Astrocyte of the hippocampus (primary cell): Measurements from ENCODE around the gene NR1H3.
A peak's percentile ranks its signal among the peaks of the same experiment; 100 is the strongest.

Experiments
- DNase-seq: peaks from one replicate; pipeline ENCODE4 v3.0.0; 2011; ENCODE audit warnings: low read depth, low spot score

Gene NR1H3

DNA sequence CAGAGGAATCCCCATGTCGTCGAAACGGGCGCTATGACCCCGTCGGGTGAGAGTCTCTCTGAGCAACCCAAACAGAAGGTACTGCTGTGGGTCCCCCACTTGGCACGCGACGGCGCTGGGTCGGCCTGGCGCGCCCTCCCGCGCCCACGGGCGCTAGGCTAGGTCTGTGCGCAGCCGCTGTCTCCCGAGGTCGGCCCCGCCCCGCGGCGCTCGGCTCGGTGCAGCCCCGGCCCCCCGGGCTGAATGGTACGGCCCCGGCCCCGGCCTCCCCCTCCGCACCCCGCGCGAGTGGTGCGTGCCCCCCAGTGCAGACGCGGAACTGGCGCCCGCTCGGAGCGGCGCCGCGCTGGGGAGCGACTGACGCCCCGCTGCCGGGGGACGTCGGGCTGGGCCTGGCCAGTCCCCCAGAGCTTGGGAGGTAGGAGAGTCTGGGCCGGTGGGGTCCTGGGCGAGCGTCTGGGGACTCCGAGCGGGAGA lies 12.1 kb downstream of the NR1H3 start, which contains the start of gene MADD:
MADD (plus strand) TSS at position 305 of the 477 bp plus-strand sequence.
- DNase-seq, result peak; percentile 88

DNA sequence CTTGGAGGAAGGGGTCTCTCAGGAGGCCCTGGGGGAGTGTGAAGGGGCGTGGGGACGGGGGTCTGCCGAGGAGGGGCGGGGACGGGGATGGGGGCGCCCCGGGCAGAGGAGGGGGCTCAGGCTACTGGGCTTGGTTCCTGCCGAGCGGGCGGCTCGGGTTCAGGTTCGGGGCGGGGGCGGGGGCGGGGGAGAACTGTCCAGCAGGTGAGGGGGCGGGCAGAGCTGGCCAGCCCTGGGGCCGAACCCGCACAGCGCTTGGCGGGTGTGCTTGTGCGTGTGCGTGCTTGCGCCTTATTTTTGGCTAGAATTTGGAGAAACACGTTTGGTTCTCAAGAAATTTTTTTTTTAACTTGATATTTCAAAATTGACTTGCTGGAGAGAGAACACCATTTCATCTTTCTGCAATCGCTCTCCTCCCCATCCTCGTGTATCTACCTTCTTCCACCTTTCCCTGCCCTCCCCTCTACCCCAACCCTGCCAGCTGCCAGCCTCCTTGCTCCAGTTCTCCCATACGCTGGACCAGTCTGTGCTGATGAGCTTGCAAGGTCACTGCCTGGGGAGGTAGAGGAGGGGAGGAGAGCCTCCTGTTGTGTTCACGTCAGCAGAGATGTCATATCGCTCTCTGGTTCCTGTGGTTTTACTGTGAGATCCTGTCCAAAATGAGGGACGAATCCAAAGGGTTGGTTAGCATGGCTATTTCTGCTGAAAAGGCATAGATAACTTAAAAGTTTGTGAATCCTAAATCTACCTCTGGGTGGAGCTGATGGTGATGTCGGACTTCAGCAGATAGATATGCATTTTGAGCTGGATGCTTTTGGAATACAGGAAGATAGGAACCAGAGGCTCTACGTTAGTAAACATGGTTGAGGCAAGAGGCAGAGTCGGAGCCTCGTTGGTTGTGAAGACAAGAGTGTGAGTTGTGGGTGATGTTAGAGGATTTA lies 12.8 kb downstream of the NR1H3 start:
- DNase-seq, result peak; percentile 28

DNA sequence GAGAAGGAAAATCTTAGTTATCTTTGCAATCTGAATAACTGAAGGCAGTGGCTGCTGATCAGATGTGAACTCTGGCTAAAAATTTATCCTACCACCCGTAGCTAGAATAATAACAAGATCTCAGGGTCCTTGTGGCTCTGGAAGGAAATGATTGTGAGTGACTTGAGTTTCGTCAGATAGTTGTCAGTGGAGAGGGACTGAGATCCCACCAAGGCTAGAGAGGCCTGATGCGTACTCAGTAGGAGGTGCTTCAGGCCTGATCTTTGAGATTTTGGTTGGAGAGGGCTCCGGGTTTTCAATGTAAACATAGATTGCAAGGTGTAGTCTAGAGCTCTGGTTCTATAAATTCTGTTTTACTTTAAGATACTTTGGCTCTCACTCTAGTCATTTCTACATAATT lies 13.5 kb downstream of the NR1H3 start:
- DNase-seq, result no peak

DNA sequence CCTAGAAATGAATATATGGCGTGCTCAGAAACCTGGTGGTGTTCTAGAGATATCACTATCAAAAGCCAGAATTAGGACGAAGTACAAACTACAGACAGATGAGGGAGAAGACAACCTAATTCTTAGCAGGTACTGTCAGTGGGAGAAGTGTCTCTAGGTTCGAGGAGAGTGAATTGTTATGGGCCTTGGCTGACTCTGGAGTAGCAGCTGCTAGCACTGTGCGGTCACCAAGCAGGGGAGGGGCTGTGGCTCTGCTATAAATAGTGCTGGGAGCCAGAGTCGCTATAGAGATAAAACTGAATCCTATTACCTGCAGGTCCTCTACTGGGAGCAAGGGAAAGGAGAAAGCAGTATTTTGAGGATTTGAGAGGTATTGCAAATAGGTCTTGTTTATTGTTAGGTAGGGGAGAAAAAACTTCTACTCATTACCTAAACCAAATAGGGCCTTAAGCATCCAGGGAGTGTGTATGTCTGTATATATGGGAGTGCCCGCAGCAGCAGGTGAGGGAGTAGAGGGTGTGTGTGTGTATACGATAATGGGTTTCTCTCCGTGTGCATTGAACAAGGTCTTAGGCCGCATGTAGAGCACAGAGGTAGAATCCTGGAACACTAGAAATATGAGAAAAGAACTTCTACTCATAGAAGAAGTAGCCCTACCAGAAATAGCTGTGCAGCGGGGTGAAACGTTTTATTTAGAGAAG lies 14.3 kb downstream of the NR1H3 start:
- no peak for DNase-seq

DNA sequence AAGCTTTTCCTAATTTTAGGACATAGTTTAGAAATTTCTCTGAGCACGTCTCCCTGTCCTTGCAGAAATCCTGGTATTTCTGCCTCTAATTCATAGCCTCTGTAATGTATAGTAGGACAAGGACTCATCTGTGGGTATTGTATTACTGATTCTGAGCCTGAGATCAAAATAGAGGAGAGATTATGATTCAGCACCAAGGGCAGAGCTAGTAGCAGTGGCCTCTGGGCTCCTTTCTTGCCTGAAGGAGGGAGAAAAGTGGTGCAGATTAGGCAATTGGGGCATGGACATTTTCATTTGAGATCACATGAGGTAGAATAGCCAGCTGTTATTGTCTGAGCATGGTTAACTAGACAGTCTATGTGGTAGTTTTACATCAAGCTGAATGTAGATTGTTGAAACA lies 14.9 kb downstream of the NR1H3 start:
- DNase-seq, result peak; percentile 36

DNA sequence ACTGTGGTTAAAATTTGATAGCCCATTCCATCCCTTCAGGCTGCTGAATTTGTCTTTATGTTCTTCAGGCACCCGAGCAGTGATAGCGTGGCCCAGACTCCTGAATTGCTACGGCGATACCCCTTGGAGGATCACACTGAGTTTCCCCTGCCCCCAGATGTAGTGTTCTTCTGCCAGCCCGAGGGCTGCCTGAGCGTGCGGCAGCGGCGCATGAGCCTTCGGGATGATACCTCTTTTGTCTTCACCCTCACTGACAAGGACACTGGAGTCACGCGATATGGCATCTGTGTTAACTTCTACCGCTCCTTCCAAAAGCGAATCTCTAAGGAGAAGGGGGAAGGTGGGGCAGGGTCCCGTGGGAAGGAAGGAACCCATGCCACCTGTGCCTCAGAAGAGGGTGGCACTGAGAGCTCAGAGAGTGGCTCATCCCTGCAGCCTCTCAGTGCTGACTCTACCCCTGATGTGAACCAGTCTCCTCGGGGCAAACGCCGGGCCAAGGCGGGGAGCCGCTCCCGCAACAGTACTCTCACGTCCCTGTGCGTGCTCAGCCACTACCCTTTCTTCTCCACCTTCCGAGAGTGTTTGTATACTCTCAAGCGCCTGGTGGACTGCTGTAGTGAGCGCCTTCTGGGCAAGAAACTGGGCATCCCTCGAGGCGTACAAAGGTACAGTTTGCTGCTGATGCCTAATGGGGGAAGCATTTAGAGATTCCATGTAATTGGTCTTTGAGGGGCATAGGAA lies 16.9 kb downstream of the NR1H3 start:
- no peak for DNase-seq

DNA sequence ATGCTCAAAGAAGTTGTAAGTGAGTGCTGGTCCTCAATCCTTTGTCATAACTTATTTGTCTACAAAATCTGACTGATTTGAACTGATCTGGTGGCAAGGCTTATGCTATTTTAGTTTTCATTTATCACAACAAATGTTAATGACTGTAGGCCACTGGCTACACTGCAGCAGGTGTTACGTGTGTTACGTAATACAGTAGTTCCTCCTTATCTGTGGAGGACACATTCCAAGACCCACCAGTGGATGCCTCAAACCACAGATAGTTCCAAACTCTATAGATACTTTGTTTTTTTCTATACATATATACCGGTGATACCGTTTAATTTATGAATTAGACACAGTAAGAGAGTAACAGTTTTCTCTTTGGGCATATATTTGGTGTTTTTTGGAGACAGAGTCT lies 19.1 kb downstream of the NR1H3 start:
- no peak for DNase-seq

DNA sequence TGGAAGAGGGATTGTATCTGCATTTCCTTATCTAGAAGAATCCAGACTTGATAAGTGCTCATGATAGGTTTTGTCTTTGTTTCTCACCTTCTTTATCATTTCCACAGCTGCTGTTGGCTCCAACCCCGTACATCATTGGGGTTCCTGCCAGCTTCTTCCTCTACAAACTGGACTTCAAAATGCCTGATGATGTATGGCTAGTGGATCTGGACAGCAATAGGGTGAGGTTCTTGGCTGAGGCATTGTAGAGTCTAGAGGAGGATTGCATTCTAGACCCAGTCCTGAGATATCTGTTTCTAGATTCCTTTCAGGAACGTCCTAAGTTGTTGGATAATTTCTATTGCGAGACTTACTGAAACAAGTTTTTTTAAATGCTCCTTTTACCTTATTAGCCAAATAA lies 20.3 kb downstream of the NR1H3 start:
- DNase-seq, result no peak

DNA sequence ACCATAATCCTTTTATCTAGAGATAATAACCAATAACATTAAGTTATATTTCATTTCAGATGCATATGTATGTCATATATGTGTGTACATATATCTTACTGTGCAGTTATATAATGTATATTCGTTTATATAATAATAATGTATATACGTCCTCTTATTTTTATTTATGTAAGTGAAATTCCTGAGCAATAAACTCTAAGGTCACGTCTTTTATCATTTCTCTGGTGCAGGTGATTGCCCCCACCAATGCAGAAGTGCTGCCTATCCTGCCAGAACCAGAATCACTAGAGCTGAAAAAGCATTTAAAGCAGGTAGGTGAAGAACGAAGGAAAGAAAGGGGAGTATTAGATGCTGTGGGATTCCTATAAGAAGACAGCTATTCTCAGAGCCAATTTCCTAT lies 21.0 kb downstream of the NR1H3 start:
- no peak for DNase-seq

DNA sequence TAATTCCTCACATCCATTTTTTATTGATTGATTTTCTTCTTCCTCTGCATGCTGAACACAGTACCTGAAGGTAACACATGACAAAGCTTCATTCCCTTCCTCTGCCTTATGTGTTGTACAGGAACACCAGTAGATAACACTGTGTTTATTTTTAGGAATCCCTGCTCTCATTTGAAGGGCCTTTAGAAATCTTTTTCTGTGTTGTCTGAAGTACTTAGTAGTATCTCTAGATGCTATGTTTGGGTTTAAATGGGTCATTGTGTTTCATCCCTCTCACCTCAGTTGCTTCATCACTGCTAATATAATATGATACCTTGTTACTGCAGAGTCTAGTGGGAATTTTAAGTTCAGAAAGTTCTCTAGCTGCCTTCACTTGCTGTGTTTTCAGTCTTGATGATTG lies 22.3 kb downstream of the NR1H3 start:
- no peak for DNase-seq

DNA sequence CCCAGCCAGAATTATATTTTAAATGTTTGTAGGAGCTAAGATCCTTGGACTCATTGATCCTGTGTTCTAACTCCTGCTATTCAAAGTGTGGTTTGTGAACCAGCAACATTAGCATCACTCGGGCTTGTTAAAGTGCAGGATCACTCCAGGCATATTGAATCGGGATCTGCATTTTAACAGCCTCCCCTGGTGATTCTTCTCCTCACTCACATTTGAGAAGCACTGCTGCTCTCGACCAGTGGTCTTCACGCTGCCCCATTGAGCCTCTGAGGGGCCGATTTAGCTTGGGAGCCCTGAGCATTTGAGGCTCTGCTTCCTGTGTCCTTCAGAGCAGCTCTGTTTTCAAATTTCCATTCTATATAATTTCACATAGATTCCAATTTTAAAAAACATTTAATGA lies 23.1 kb downstream of the NR1H3 start:
- DNase-seq, result no peak

DNA sequence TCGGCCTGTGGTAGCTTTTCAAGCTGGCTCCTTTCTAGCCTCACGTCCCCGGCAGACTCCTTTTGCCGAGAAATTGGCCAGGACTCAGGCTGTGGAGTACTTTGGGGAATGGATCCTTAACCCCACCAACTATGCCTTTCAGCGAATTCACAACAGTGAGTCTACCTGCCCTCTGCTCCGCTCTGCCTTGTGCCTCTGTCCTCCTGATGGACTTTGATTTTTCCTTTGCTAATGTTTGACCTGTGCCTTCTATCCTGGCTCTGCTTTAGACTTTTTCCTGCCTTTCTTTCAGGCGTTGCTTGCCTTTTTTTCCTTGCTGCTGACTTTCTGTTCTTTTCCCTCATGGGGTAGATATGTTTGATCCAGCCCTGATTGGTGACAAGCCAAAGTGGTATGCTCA lies 24.7 kb downstream of the NR1H3 start:
- no peak for DNase-seq

DNA sequence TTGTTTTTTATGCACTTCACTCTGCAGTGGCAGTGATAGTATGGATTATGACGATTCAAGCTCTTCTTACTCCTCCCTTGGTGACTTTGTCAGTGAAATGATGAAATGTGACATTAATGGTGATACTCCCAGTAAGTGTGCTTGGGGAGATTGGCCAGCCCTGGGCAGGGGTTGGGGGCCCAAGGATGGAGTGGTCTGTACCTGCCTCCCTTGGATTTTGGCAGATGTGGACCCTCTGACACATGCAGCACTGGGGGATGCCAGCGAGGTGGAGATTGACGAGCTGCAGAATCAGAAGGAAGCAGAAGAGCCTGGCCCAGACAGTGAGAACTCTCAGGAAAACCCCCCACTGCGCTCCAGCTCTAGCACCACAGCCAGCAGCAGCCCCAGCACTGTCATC lies 26.4 kb downstream of the NR1H3 start:
- DNase-seq, result no peak

DNA sequence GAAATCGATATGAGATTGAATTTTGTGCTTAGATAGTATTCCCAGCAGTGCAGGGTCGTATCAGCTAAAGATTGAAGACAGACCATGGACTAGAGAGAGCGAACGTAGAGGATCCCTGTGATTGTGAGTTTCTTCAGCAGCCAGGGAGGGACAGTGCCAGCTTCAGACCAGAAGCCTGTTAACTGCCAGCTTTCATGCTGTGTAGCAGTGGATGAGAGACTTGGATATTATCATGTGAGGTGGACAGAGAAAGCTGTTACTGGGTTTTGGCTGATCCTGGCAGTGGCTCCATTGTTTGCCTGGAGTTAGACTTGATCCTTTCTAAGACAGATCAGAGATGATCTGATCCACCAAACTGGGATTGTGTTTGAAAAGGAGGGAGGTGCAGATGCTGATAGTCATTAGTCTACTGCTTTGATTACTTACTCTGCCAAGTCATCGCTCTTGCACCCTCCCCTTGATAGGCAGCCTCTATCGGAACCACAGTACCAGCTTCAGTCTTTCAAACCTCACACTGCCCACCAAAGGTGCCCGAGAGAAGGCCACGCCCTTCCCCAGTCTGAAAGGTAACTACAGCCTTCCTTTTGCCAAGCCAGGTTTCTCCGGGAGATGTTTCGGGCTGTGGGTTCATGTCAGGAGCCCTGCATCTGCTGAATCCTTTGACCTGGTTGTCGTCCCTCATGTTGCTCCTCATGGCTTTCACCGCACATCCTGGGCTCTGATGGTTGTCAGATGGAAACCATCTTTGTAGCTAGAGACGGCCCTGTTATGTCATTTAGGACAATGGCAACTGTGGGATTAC lies 28.4 kb downstream of the NR1H3 start:
- no peak for DNase-seq

DNA sequence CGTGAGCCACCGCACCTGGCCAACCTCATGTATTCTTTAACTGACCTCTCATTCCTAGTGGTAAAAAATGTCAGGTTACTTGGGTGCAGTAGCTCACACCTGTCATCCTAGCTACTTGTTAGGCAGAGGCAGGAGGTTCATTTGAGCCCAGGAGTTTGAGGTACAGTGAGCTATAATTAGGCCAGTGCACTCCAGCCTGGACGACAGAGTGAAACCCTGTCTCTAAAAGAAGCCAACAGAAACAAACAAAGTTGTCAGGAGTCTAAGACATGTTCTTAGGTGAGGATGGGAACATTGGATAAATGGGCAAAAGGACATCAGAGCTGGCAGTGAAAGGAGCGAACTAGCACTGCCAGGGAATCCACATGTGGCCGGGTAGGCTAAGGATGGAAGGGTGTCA lies 30.3 kb downstream of the NR1H3 start:
- no peak for DNase-seq

DNA sequence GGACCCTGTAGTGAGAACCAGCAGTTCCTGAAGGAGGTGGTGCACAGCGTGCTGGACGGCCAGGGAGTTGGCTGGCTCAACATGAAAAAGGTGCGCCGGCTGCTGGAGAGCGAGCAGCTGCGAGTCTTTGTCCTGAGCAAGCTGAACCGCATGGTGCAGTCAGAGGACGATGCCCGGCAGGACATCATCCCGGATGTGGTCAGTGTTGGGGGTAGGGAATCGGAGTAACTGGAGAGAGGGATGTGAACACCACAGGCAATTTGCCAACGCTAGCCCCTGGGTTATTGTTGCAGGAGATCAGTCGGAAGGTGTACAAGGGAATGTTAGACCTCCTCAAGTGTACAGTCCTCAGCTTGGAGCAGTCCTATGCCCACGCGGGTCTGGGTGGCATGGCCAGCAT lies 32.1 kb downstream of the NR1H3 start:
- DNase-seq, result no peak

DNA sequence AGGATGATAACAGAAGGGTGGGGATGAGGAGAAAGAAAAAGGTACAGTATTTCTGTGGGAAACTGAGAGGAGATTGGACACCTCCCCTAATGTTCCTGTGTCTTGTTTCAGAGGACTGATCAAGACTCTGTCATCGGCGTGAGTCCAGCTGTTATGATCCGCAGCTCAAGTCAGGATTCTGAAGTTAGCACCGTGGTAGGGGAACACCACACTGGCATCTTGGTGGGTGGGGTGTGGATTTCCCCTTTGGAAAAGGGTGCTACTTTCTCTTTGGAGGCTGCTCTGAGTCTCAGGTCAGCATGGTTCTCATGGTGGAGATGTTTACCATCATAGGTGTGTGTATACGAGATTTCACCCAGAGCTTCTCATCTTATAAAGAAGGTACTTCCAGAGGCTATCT lies 37.6 kb downstream of the NR1H3 start:
- no peak for DNase-seq

DNA sequence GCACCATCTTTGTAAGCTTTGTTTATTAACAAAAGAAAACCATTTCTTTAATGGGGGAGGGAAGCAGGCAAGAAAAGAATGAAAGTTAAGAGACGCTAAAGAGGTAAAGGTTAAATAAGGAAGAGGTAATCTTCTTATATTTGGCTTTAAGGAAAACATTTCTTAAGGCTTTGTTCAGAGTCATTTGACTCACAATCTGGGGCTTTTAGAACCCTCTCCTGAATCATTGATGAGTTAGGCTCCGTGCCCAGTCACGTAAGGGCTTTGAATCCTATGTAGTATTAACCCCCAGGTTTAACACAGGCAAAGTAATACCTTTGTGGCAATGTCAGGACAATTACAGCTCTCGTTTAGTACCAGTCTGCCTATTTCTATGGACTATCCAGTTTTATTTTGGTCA lies 38.2 kb downstream of the NR1H3 start:
- DNase-seq, result peak; percentile 64

DNA sequence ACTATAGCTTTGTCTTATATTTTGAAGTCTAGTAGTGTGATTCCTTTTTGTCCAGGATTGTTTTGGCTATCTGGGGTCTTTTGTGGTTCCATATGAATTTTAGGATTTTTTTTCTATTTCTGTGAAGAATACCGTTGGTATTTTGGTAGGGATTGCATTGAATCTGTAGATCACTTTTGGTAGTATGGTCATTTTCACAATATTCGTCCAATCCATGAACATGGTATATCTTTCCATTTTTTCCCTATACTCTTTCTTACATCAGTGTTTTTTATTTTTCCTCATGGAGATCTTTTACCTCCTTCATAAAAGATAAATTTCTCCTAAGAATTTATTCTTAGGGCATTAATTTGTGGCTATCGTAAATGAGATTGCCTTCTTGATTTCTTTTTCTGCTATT lies 41.3 kb downstream of the NR1H3 start:
- DNase-seq, result no peak

DNA sequence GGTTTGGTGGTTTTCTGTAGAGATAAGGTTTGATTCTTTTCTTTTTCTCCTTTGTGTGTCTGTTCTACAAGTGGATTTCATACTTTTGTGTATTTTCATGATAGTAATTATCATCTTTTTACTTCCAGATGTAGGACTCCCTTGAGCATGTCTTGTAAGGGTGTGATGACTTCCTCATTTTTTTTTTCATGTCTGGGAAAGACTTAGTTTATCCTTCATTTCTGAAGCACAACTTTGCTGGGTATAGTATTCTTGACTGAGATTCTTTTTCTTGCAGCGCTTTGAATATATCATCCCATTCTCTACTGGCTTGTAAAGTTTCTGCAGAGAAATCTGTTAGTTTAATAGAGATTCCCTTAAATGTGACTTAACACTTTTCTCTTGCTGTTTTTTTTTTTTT lies 45.1 kb downstream of the NR1H3 start:
- no peak for DNase-seq

DNA sequence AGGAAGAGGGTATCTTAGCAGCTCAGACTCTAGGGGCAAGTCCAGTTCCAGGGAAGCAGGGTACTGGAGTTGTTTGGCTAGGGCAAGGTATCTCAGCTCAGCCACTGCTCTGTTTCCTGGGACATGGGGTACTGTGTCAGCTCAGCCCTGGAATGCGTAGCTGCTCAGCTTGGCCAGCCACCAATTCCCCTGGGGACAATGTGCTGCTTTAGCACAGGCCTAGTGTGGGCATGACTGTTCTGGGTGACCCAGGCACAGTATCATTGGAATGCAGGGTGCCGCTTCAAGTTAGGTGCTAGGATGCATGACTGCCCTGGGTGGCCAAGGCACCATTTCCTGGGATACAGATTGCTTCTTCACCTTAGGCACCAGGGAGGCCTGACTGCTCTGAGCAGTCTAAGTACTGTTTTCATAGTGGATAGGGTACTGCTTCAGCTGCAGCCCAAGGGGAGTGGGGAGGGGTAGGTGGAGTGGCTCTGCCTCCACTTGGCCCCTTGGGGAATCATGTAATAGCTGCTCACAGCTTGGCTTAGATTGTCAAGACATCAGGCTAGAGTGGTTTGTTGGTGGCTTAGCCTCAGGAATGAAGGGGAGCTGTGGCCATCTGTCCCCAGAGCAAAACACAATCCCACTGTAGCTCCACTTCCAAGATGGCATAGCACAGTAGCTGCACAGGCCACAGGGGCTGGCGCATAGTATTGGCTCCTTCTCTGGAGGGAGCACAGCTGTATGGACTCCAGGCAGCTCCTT lies 48.1 kb downstream of the NR1H3 start:
- peak; percentile 42 for DNase-seq
